ENCODE measurements around the gene CSRNP3.

Gene CSRNP3

DNA sequence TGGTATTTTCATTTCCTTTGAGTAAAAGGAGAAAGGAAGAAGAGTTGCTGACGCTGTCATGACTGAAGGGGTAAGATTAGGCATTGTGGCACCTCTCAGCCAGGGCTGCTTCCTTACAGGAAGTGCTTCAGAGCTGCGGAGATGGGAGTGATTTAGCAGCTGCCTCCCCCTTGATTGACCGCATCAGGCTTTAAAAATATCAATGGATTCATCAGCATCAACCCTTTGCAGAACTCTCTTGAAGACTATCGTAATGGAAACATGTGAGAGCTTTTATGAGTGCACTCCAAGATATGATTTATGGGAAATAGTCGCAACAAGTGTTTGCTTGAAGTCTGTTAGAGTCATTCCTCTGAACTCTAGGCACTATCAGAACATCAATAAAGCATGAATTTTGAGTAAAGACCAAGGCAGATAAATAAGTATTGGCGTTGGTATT, 141.1 kb downstream of the CSRNP3 start:
- TF ChIP-seq, protein P1, sequence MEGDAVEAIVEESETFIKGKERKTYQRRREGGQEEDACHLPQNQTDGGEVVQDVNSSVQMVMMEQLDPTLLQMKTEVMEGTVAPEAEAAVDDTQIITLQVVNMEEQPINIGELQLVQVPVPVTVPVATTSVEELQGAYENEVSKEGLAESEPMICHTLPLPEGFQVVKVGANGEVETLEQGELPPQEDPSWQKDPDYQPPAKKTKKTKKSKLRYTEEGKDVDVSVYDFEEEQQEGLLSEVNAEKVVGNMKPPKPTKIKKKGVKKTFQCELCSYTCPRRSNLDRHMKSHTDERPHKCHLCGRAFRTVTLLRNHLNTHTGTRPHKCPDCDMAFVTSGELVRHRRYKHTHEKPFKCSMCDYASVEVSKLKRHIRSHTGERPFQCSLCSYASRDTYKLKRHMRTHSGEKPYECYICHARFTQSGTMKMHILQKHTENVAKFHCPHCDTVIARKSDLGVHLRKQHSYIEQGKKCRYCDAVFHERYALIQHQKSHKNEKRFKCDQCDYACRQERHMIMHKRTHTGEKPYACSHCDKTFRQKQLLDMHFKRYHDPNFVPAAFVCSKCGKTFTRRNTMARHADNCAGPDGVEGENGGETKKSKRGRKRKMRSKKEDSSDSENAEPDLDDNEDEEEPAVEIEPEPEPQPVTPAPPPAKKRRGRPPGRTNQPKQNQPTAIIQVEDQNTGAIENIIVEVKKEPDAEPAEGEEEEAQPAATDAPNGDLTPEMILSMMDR (conservative IDR thresholded peaks at IDR 0.05; ENCODE audit: low read depth) = no peak
- H3K27ac ChIP-seq = no peak overlapping the region
- CTCF ChIA-PET = no interaction called here
- no peak for DNase-seq (ENCODE audit: low spot score)
- POLR2A ChIA-PET (ENCODE audit: low non-redundant PET) = no interaction called here

DNA sequence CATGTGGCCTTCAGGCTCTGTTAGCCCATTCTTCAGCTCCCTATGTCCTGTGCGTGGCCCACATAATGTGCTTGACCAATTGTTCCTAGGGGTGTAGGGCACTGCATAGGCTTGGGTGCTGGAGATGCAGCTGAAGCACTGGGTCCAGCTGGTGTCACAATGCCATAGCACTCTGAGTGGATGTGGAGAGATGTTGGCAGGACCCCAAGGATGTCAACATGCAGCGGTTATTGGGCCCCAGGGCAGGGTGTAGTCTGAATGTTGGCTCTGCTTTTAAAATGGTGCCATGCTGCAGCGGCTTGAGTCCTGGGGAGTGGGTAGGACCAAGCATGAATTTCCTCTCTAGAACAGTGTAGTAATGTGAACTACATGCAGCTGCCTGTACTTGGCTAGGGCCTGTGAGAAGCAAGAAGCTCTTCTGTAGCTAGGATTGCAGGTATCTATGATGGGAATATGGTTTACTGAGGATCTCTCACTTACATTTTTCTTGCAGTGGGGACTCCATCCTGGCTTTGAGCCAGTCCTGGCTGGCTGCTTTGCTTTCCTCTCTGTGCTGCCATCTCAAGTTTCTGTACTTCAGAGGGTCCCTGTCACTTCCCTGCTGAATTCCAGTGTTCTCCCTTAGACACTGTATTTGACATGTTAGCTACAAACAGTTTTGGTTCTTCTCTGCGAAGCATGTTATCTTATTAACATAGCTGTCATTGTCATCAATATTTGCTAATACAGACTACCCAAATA, 148.4 kb downstream of the CSRNP3 start:
- H3K27ac ChIP-seq = no peak overlapping the region
- ChIA-PET CTCF (no interaction called here), POLR2A (ENCODE audit: low non-redundant PET) (no interaction called here)
- no peak for DNase-seq (ENCODE audit: low spot score)
- TF ChIP-seq, protein P1 (conservative IDR thresholded peaks at IDR 0.05; ENCODE audit: low read depth) = no peak

- TF ChIP-seq, protein P1 (conservative IDR thresholded peaks at IDR 0.05; ENCODE audit: low read depth) = no peak
- DNase-seq (ENCODE audit: low spot score) = no peak
- no peak overlapping the region for H3K27ac ChIP-seq
- ChIA-PET CTCF (no interaction called here), POLR2A (ENCODE audit: low non-redundant PET) (no interaction called here)
Observed at GRCh38 chr2:165618806-165619205, 149.3 kb downstream of the CSRNP3 start.

DNA sequence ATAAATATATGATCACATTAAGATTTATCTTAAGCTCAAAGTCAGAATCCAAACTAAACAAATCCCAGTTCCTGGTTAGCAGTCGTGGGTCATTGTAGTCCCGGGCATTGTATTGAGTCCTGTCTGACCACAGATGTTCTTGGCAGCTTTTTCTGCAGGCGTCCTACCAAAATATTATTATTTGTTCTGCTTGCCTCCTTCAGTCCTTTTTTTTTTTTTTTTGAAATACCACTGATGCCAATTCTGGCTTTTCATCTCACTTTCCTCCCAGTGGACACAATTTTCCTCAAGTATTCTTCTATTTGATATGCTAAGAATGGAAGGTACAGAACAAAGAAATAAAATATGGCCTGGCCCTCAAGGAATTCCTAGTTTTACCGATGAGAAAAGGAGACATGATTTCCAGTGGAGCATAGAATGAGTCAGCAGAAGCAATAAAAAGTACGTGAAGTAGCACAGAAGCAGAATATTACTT, 151.6 kb downstream of the CSRNP3 start:
- CTCF ChIA-PET = interaction anchor here (0.7 kb wide), 1 partner anchor 299 kb away, joined by 4 read pairs; no protein-coding TSS in a partner anchor
- POLR2A ChIA-PET (ENCODE audit: low non-redundant PET) = interaction anchor here (0.5 kb wide), 1 partner anchor 16 kb away, joined by 3 read pairs; no protein-coding TSS in a partner anchor
- DNase-seq (ENCODE audit: low spot score) = peak; percentile 8
- no peak overlapping the region for H3K27ac ChIP-seq
- TF ChIP-seq, protein P1 (conservative IDR thresholded peaks at IDR 0.05; ENCODE audit: low read depth) = no peak

- no peak overlapping the region for H3K27ac ChIP-seq
- no peak for DNase-seq (ENCODE audit: low spot score)
- TF ChIP-seq, protein P1 (conservative IDR thresholded peaks at IDR 0.05; ENCODE audit: low read depth) = no peak
- POLR2A ChIA-PET (ENCODE audit: low non-redundant PET) = no interaction called here
- CTCF ChIA-PET = no interaction called here
Observed at GRCh38 chr2:165623161-165623560, 153.7 kb downstream of the CSRNP3 start.

- POLR2A ChIA-PET (ENCODE audit: low non-redundant PET) = no interaction called here
Observed at GRCh38 chr2:165623783-165624469, 154.4 kb downstream of the CSRNP3 start.

More at GRCh38 chr2:165623783-165624469, 154.4 kb downstream of the CSRNP3 start:
- CTCF ChIA-PET = no interaction called here
- no peak for DNase-seq (ENCODE audit: low spot score)
- no peak overlapping the region for H3K27ac ChIP-seq
- TF ChIP-seq, protein P1 (conservative IDR thresholded peaks at IDR 0.05; ENCODE audit: low read depth) = no peak

Data from RWPE1 (cell line).